Endothelial cell of umbilical vein (primary cell): ENCODE results near the gene TNS1. TPM values are rescaled to one million over a fixed set of nuclear protein-coding genes. Genes with fewer than 3 reads are reported as not detected.

Experiments used
- BruUV-seq: library from RNA; stranded (reverse); fragments of 400-500 nt; replicated peaks from 2 replicates; lab custom pipeline; 2021; lab: Mats Ljungman, UMichigan
- CTCF ChIA-PET: fragments of 300-600, 350-600 bp; sonication (Branson Sonifier 250); formaldehyde crosslinking; loops from one replicate; lab custom pipeline; 2021; ENCODE audit warnings: antibody characterized with exemption, inconsistent platforms; lab: Charles Lee
- POLR2A ChIA-PET: fragments of 300-600, 350-600 bp; sonication (Branson Sonifier 250); formaldehyde crosslinking; loops from one replicate; lab custom pipeline; 2021; ENCODE audit warnings: antibody characterized with exemption, inconsistent platforms; lab: Charles Lee
- DNase-seq: peaks from one replicate; pipeline ENCODE4 v3.0.0-alpha.2; 2011; ENCODE audit warnings: low read depth, low spot score
- FAIRE-seq: peaks from 2 replicates; lab custom pipeline; 2011; peaks lifted over from hg19 to GRCh38; lab: Jason Lieb, UNC
- H2AFZ ChIP-seq: 2 replicates; pipeline ENCODE4 v1.6.0; 2012; ENCODE audit warnings: low read depth, low read length, control low read depth, inconsistent platforms
- H3K27ac ChIP-seq: 2 replicates; pipeline ENCODE4 v1.5.1; 2011; ENCODE audit warnings: low read depth, mild to moderate bottlenecking, control low read depth, low read length, moderate library complexity; ENCODE audit not compliant: insufficient read depth
- H3K27me3 ChIP-seq, 2 experiments: 2 replicates each; pipeline versions ENCODE4 v1.6.0 to v1.6.1; 2011; ENCODE audit warnings: low read length in 2 of 2, mixed read lengths in 1 of 2; ENCODE audit not compliant: control insufficient read depth in 2 of 2, insufficient read depth in 2 of 2
- H3K36me3 ChIP-seq, 2 experiments: 2 replicates in 1 of 2; 3 replicates in 1 of 2; pipeline ENCODE4 v1.5.1; 2011; ENCODE audit warnings: low read length in 2 of 2, mild to moderate bottlenecking in 1 of 2, moderate library complexity in 1 of 2; ENCODE audit not compliant: control insufficient read depth in 2 of 2, insufficient read depth in 2 of 2; ENCODE audit errors: extremely low read depth in 1 of 2
- H3K4me1 ChIP-seq: 3 replicates; pipeline ENCODE4 v1.5.1; 2011; ENCODE audit warnings: mild to moderate bottlenecking, low read length; ENCODE audit not compliant: control insufficient read depth, insufficient read depth; ENCODE audit errors: extremely low read depth
- H3K4me2 ChIP-seq: 2 replicates; pipeline ENCODE4 v1.6.1; 2011; ENCODE audit warnings: low read length, control low read depth, mixed read lengths; ENCODE audit not compliant: insufficient read depth
- H3K4me3 ChIP-seq, 3 experiments: fragments of 200-600 bp in 1 of 3; sonication (generic), shearing (Covaris generic) in 1 of 3; replicated peaks in 1 of 3; 2 replicates each; pipeline ENCODE4 v1.5.1; 2011 to 2016; ENCODE audit warnings: control low read depth in 3 of 3, low read length in 3 of 3, mild to moderate bottlenecking in 2 of 3, inconsistent platforms in 1 of 3, low read depth in 1 of 3, moderate library complexity in 1 of 3; ENCODE audit not compliant: insufficient read depth in 1 of 3
- H3K79me2 ChIP-seq: 2 replicates; pipeline ENCODE4 v1.6.0; 2012; ENCODE audit warnings: low read length, inconsistent platforms; ENCODE audit not compliant: control insufficient read depth, insufficient read depth
- H3K9ac ChIP-seq: replicated peaks from 2 replicates; pipeline ENCODE3; 2011; ENCODE audit warnings: low read length, control low read depth; ENCODE audit not compliant: insufficient read depth; ENCODE audit errors: extremely low read depth
- H3K9me1 ChIP-seq: replicated peaks from 3 replicates; pipeline ENCODE4 v1.6.0; 2011; ENCODE audit warnings: mild to moderate bottlenecking, low read length; ENCODE audit not compliant: control insufficient read depth, insufficient read depth; ENCODE audit errors: extremely low read depth
- H3K9me3 ChIP-seq: replicated peaks from 2 replicates; pipeline ENCODE4 v1.5.1; 2012; ENCODE audit warnings: low read length, inconsistent platforms; ENCODE audit not compliant: control insufficient read depth, insufficient read depth
- H4K20me1 ChIP-seq: replicated peaks from 2 replicates; pipeline ENCODE3; 2011; ENCODE audit warnings: mild to moderate bottlenecking, low read length; ENCODE audit not compliant: control insufficient read depth, insufficient read depth; ENCODE audit errors: extremely low read depth
- EZH2 ChIP-seq: IDR thresholded peaks from 2 replicates; pipeline ENCODE4 v1.6.1; 2012; ENCODE audit warnings: borderline replicate concordance, low read depth, mild to moderate bottlenecking, moderate library complexity, low read length, inconsistent platforms; ENCODE audit not compliant: severe bottlenecking
- FOS ChIP-seq: IDR thresholded peaks from 2 replicates; pipeline ENCODE4 v1.6.1; 2011; ENCODE audit warnings: mild to moderate bottlenecking, low read length, moderate library complexity, borderline replicate concordance; ENCODE audit not compliant: insufficient read depth
- JUN ChIP-seq: IDR thresholded peaks from 2 replicates; pipeline ENCODE4 v1.6.1; 2011; ENCODE audit warnings: borderline replicate concordance, low read depth; ENCODE audit not compliant: insufficient read length, insufficient read depth
- MYC ChIP-seq: IDR thresholded peaks from one replicate; pipeline ENCODE4 v1.6.1; 2011; ENCODE audit warnings: mild to moderate bottlenecking, low read depth, low read length
- POLR2A ChIP-seq: IDR thresholded peaks from 2 replicates; pipeline ENCODE4 v1.6.1; 2012; ENCODE audit warnings: low read depth, mild to moderate bottlenecking, control low read depth, low read length
- POLR2AphosphoS5 ChIP-seq: IDR thresholded peaks from 2 replicates; pipeline ENCODE4 v1.6.1; 2012; ENCODE audit warnings: low read depth, mild to moderate bottlenecking, control low read depth, low read length, moderate library complexity; ENCODE audit not compliant: insufficient read depth
- dilution Hi-C: fragments of 300-500 bp; cut with MboI; formaldehyde crosslinking; loops from one replicate; pipeline ENCODE4 v1.15.0; 2019; ENCODE audit warnings: low sequenced_read_pairs; ENCODE audit not compliant: extremely low pct_ligation_motif_present
- intact Hi-C: fragments of 100-400 bp; cut with micrococcal nuclease; formaldehyde crosslinking; loops from one replicate; pipeline ENCODE4 v1.10.0; 2022
- polyA plus RNA-seq, 4 experiments: library from polyadenylated mRNA; depleted of rRNA in 3 of 4; stranded (reverse) in 3 of 4; unstranded in 1 of 4; fragments of >200 nt; gene quantifications; 2 replicates each; pipeline versions ENCODE4 v1.2.1 to v1.2.3, GENCODE V29; 2011 to 2012; ENCODE audit warnings: missing spikeins in 1 of 4
- total RNA-seq: library from RNA; stranded (reverse); gene quantifications from 2 replicates; pipeline ENCODE4 v1.2.3, GENCODE V29; 2021
- TF ChIP-seq, protein P1 (sequence below): IDR thresholded peaks from 2 replicates; pipeline ENCODE4 v1.6.1; 2011; ENCODE audit not compliant: insufficient read depth, insufficient read length

The TNS1 gene
- total and polyA plus RNA-seq, 2 donors (not counting 3 experiments of a cell fraction or from before 2014, with no cell fraction given): 11.0 to 52.1 TPM

DNA sequence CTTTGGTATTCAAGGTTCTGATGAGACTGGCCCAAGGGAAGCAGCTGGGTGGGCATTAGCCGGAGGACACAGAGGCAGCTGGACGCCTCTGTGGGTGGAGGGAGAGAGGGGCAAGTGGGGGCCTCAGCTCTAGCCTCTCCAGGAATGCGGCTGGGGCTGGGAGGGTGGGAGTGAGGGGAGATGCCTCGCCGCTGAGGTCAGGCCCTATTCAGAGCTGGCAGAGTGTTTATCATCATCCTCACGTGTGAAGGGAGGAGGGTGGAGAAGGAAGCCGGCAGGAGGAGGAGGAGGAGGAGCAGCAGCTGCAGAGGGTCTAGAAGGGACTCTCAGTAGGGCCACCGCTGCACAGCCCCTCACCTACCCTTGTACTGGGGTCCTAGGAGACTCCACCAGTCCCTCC, 43.1 kb downstream of the TNS1 start:
- H3K4me2 ChIP-seq: no peak overlapping the region
- ChIA-PET CTCF (interaction anchor here (1.1 to 1.5 kb wide), 2 partner anchors 10 to 34 kb away, joined by 3 read pairs; no protein-coding TSS in a partner anchor), POLR2A (no interaction called here)
- no peaks in the 10 kb centered on the region for H4K20me1 ChIP-seq
- no peak overlapping the region for H2AFZ ChIP-seq
- dilution Hi-C loops (no loop called here), intact Hi-C loops (no loop called here)
- no peak overlapping the region for H3K4me3 ChIP-seq
- no TSS peak for BruUV-seq
- H3K9me1 ChIP-seq: no peaks in the 10 kb centered on the region
- no peaks in the 10 kb centered on the region for H3K79me2 ChIP-seq
- H3K9ac ChIP-seq: no peak overlapping the region
- no peaks in the 10 kb centered on the region for H3K27me3 ChIP-seq
- H3K4me1 ChIP-seq: peaks cover 8% of the 10 kb centered on the region
- H3K27ac ChIP-seq: no peak overlapping the region
- H3K36me3 ChIP-seq: no peaks in the 10 kb centered on the region
- no peaks in the 10 kb centered on the region for H3K9me3 ChIP-seq
- no peak for DNase-seq
- FAIRE-seq: no peak
- no peak for TF ChIP-seq FOS
- TF ChIP-seq, protein P1, sequence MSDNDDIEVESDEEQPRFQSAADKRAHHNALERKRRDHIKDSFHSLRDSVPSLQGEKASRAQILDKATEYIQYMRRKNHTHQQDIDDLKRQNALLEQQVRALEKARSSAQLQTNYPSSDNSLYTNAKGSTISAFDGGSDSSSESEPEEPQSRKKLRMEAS: no peak

DNA sequence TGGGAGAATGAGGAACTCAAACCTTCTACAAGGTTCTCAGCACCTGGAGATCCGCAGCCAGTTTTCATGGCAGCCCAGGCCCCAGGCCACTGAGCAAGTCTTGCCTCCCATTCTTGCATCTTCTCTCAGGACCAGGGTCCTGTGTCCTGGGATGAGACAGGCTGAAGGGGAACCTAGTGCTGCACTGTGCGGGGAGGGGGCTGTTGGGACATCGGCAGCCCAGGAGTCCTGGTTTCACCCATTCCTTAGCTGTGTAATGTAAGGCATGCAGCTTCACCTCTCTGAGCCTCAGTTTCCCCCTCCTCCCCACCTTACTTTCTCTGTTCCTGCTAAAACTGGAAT, 43.9 kb downstream of the TNS1 start:
- no peak overlapping the region for H3K9ac ChIP-seq

More for the DNA sequence above, 43.9 kb downstream of the TNS1 start:
- intact Hi-C loops: no loop called here
- Histone ChIP-seq H3K27ac (no peak overlapping the region), H3K79me2 (no peaks in the 10 kb centered on the region), H3K4me2 (no peak overlapping the region), H3K9me1 (no peaks in the 10 kb centered on the region), H4K20me1 (no peaks in the 10 kb centered on the region), H2AFZ (no peak overlapping the region), H3K4me1 (no peaks in the 10 kb centered on the region), H3K4me3 (no peak overlapping the region), H3K36me3 (no peaks in the 10 kb centered on the region), H3K27me3 (no peaks in the 10 kb centered on the region), H3K9me3 (no peaks in the 10 kb centered on the region)
- FAIRE-seq (no peak), DNase-seq (no peak)
- BruUV-seq: no TSS peak
- CTCF ChIA-PET: no interaction called here
- TF ChIP-seq POLR2AphosphoS5 (no peak), POLR2A (no peak), EZH2 (no peak), JUN (no peak), MYC (no peak), FOS (no peak)
- TF ChIP-seq, protein P1: no peak
- POLR2A ChIA-PET: no interaction called here
- dilution Hi-C loops: no loop called here
